HUDEP-2 (cell line): Measurements from ENCODE around the gene ARSG.
"Not testable (repeated sequence)": the region's sequence is repeated elsewhere in the genome, so short reads cannot be mapped to it uniquely, and the experiment has no call there.

Experiments
- DNase-seq, 76 experiments: peaks; one replicate each; lab custom pipeline; 2025; ENCODE audit not compliant: unreplicated experiment in 76 of 76; lab: John Stamatoyannopoulos, UW

ARSG gene

DNA sequence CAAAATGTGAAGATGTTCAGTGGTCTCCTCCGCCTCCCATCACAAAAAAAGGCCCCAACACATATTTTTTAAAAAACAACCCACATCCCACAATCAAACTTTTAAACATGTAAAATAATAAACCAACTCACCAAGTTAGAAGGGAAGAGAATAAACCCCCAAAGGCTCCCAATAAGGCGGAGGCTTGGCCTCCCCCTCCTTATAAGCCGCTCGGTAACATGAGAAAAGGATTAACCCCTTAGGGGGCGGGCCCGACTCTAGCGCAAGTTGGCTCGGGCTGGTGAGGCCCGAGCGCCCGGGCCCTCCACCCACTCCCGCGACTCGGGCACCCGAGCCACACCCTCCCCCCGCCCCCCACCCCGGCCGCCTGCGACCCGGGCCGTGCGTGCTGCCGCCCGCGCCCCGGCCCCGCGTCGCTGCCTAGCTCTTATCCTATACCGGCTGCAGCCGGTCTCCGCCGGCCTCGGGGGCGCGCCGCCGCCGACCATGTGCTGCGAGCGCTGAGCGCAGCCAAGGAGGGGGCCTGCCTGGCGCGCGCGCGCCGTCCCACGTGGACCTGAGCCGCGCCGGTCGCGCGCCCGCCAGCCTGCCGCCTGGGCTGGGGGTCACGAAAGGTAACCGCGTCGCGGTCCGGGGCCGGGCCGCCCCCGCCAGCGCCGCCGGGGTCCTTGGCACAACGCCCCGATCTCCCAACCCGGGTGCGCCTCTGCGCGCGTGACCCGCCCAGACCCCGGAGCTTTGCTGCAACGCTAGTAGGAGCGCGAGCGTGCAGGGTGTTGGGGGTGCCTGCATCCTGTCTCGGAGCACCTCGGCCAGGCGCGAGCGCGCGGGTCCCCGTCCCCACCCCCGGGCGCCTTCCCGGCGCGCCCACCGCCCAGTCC is at the start of gene ARSG, which contains the start of gene SLC16A6:
TSS of gene ARSG (plus strand) at position 541 of the 881 bp plus-strand sequence. CDS start 15,999 bp downstream, outside the sequence.
TSS of gene SLC16A6 (minus strand) at position 173 of the 881 bp plus-strand sequence. CDS start 12,807 bp downstream, outside the sequence.
- DNase-seq = peak in 68 of 76 experiments; percentile 9 to 79 (median 47)

DNA sequence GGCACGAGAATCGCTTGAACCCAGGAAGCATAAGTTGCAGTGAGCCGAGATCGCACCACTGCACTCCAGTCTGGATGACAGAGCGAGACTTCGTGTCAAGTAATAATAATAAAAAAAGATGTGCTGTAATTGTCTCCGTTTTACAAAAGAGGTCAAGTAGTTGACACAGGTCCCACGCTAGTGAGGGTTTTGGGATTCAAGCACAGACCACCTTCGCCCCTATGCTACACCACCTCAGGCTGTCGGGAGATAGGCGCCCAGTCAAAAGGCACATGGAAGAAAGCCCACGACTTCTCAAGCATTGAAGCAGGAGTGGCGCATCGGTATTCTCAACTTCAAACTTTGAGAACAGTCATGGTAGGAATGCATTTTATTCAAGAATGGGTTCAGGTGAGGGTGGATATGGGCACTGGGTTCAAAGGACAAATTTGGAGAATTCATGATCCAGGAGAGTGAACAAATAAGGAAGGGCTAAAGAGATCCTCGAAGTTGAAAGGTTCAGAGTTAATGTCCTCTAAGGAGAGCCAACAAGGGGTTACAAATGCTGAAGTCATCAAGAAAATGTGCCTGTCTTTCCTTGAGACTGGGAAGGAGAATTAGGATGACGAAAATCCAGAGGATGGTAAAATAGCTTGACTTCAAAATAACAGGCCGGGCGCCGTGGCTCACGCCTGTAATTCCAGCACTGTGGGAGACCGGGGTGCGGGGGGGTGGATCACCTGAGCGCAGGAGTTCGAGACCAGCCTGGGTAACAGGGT is 44.8 kb upstream of the ARSG start:
- no peak for DNase-seq

DNA sequence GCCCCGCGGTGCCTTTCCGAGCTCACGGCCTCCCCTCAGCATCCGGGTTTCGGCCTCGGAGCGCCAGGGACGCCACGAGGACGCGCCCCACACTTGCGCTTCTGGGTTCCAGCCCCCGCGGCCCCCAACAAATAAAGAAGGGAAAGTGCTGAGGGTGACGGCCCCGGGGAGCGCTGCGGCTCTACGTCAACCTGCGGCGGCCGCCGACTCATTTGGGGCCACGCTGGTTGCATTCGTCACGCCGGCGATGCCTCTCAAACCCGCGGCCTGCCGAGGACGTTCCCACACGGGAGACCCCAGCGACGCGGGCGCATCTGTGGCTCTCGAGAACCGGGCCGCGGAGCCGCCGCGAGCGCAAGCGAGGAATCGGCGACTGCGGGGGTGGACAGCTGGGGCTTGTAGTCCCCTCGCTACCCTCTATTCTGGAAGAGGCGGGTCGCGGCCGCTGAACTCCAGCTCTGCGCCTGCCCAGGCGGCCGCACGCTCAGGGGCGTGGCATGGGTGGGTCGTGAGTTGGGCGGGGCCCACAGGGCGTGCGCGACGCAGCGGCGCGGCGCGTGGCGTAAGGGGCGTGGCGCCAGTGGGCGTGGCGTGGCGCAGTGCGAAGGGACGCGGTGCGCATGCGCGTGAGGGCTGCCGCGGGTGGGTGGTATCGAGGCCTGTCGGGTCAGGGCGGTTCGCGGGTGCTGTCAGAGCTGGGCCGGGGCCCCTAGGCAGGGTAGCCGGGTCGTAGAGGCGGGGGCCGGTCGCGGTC is 43.7 kb upstream of the ARSG start, which contains the start of gene AMZ2:
TSS of gene AMZ2 (plus strand) at position 599 of the 754 bp plus-strand sequence. CDS start 2,145 bp downstream, outside the sequence.
- DNase-seq = peak in 74 of 76 experiments; percentile 35 to 97 (median 87)

DNA sequence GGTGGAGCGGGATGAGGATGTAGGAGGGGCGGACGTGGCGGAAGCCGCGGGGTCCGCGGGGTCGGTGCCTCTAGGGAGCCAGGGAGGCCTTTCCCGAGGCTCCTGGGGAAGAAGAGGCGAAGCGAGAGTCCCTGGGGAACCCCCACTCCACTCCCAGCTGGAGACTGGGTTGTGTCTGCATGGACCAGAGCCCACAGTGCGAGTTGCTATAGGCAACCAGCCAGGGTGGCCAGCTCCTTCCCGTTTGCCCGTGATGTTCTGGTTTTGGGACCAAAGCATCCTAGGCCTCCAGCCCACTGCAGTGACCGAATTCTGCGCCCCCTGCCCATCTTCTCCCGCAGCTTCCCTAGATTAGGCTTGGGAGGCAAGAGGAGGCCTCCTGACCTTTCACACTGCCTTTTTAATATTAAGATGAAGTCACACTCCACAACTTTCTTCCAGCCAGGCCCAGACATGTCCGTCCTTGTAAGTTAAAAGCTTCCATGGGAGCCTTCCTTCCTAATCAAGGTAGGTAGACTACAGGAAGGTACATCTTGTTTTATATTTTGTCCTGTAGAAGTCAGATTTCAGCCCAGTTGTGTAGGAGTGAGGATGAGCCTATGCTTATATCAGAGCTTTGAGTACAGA is 43.0 kb upstream of the ARSG start:
- DNase-seq = peak in 24 of 76 experiments; percentile 16 to 59 (median 36)

DNA sequence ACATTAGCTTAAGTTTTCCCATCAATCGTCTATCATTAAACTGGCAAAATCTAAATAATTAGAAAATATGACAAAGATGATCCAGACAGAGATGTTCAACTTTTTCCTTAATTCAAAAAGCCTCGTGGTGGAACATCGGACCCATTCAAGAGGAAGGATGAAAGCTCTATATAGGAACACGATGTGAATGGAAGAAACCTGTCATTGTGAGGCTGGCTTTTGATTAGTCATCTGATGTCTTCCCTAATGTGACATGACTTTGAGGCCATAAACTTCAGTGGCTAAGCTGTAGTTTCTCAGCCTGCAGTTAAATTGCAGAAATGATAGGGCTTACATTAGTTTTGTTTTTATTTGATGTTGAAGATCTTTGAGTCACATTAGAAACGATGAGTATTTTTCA is 42.4 kb upstream of the ARSG start:
- DNase-seq = peak in 2 of 76 experiments; percentile 13 to 14

DNA sequence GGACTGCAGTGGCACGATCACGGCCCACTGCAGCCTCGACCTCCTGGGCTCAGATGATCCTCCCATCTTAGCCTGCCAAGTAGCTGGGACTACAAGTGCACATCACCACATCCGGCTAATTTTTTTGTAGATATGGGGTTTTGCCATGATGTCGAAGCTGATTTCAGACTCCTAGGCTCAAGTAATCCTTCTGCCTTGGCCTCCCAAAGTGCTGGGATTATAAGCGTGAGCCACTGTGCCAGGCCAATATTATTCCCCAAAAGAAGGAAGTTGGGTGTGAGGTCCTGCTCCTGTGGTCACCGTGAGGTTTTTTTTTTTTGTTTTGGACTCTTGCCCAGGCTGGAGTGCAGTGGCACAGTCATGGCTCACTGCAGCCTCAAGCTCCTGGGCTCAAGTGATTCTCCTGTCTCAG is 41.9 kb upstream of the ARSG start:
- peak in 31 of 76 experiments; percentile 2 to 74 (median 31) for DNase-seq

DNA sequence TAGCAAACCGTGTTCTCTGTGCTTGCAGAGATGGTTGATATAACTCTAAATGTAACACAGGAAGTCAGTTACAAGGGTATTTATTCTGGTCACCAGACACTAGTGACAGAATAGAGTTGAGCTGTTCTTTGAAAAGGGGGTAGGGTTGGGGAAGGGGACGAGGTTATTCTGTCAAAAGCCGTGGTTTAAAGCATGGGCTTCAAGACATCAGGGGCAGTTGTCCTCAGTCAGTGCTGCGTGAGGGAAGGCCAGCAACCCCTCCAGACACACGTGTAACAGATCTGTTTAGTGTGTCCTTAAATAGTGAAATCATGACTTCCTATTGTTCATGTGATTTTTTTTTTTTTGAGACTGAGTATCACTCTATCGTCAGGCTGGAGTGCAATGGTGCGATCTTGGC is 37.9 kb upstream of the ARSG start:
- not testable (repeated sequence) for DNase-seq

DNA sequence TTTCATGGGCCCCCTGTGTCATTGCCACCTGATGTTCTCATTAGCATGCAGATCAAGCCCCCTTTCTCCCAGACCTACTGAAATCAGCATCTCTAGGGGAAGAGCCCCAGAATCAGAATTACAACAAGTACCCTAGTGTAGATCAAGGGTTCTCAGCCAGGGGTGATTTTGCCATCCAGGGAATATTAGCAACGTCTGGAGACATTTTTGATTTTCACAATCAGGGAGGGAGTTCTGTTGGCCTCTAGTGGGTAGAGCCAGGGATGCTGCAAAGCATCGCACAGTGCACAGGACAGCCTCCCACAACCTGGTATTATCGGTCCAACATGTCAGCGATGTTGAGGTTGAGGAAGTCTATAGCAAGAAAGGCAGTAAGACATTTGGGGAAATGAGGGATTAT is 36.1 kb upstream of the ARSG start:
- no peak for DNase-seq

DNA sequence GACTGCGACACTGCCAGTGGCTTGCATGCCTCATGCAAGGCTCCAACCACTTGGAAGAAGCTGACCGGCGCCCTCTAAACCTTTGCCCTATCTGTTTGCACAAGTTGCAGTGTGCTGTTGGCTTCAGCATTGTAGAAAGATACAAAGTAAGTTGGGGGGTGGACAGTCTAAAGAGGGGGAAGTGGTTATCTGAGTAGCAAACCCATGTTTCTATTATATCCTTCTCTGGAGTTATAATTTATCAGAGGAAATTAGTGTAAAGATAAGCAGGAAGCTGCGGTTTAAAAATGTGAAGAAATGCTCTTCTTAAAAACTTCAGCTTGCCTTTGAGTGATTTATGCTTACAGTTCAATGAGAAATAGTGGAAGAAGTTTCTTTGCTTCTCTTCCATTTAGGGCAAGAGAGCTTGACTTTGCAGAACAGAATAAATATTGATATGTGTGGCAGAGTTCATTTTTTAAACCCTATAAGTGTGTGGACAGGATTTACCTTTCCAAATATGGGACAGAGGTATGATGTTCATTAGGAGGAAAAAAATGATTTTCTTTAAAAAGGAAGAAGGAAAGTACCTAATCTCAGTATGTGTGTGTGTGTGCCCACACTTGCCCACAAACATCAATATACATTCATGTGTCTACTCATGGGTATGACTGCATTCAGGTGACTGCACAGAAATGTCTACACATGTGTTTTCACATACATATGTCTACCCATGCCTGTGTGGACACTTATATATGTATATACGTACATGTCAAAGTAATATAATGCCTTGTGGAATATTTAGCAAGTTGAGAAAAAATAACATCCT is 35.4 kb upstream of the ARSG start:
- DNase-seq = peak in 9 of 76 experiments; percentile 4 to 23 (median 7)

DNA sequence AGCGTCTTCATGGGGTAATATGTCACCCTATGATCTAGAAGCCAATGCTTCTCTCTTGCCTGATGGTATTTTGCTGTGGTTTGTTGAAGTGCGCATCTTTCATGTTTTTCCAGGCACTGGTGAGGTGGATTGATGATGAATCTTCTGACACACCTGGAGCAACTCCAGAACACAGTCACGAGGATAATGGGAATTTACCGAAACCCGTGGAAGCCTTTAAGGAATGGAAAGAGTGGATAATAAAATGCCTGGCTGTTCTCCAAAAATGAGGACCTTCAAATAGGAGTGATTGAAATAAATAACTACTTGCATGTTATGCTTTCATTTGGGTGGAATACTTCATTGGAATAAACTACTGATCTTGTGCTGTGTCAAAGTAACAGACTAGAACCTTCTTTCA is 34.6 kb upstream of the ARSG start:
- DNase-seq = not testable (repeated sequence)

DNA sequence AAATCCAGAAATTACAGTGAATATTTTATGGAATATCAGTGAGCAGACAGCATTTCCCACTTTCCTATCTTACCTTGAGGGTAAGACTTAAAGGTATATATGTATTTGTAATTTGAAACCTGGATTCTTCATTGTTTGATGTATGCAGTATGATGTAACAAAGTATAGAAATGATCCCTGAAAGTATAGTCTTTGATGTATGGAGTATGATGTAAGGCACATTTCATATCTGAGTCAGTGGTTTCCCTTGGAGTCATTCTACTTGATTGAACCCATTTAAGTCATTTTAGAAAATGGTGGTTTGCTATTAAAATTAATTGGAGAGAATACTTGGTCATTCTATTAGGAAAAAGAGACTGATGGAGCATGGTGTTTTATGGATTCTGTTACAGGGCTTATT is 33.4 kb upstream of the ARSG start:
- no peak for DNase-seq

DNA sequence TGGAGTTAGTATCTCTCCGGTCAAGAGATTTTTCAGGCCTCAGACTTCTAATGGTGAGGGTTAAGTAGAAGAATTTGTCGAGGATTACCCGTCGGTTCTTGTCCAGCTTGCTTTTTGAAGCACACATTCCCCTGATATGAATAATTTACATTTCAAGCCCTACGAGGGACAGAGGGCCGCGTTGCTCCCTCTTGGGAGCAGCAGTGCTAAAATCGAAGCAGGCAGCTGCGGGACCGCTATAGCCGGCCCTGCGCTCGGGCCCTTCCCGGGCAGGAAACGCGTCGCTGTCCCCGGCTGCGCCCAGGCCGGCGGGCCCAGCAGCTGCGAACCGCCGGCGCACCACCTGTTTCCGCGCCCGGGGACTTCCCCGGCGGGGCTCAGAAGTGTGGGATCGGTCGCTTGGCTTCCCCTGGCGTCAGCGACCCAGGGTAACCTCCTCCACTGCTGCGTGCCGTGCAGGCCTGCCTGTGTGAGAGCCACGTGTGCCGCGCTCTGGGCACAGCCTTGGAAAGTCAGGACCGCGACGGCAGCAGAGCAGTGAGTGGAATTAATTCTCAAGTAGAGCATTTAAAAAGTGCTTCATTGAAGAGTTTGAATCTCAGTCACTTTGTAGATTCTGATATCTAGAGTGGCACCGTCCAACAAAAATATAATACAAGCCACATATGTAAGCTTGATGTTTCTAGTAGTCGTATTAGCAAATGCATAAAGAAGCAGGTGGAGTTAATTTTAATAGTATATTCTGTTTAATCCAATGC is 32.2 kb upstream of the ARSG start:
- DNase-seq = peak in 43 of 76 experiments; percentile 8 to 62 (median 29)

DNA sequence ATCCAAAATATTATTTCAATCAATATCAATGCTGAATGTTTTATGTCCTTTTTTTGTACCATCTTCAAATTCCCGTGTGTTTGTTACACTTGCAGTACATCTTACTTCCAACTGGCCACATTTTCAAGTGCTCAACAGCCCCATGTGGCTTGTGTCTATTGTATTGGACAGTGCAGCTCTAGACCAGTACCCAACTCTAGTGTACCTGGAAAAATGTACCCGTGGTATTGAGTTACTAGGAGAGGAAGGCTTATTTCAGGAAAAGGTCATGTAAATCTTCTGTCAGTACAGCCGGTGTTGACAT is 31.7 kb upstream of the ARSG start:
- peak in 42 of 76 experiments; percentile 3 to 62 (median 25) for DNase-seq

DNA sequence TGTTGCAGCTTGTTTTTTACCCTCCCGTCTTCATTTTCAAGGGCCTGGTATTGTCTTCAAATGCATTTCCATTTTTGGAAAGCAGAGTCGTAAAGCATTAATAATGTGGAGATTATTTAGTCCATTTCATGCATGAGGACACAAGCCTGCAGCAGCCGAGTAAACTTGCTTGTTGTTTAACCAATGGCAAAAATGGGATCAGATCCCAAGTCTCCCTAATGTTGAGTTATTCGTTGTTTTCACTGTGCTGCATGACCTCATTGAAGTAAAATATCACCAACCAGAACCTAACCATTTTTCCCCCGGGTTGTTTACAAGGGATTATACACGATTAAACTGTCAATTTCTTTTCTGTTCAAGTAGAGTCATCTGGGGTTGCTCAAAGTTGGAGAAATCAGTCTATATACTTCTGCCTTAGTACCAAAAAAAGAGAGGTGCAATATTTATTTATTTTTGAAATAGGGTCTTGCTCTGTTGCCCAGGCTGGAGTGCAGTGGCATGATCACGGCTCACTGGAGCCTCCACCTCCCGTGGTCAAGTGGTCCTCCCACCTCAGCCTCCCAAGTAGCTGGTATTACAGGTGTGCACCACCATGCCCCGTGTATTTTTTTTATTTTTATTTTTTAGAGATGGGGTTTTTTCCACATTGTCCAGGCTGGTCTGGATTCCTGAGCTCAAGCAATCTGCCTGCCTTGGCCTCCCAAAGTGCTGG is 31.1 kb upstream of the ARSG start:
- DNase-seq = peak in 2 of 76 experiments; percentile 3 to 22

DNA sequence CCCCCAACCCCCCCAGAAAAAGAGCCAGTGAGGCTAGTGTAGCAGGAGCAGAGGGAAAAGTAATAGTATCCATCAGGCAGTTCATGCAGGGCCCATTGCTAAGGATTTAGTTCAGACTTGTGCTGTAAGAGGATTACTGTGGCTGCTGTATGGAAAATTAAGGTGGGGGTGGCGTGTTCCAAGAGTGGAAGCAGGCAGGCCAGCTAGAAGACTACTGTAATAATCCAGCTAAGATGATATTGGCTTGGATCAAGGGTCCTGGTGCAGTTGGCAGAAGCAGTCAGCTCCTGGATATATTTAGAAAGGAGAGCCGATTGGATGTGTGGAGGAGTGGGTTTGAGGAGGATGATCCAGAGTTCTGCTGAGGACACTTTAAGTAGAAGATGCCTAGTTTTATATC is 28.8 kb upstream of the ARSG start:
- not testable (repeated sequence) for DNase-seq

DNA sequence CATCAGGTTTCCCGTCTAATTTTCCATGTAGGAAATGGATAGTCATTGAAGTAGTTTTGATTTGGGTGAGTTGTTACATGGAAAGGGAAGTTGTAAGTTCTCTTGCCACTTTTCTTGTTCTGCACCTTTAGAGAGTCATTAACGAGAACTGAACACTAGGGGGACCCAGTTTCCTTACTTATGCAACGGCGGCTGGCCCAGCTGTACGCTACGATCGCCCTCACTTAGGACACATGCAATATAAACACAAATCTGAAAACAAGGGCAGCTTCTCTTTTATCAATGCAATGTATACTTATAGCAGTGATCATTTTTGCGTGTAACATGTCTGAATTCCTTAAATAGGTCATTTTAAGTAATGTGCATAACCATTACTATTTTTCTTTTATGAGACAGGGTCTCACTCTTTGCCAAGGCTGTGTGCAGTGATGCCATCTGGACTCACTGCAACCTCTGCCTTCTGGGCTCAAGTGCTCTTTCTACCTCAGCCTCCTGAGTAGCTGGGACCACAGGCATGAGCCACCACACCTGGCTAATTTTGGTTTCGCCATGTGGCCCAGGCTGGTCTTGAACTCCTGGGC is 28.1 kb upstream of the ARSG start:
- peak in 34 of 76 experiments; percentile 1 to 77 (median 52) for DNase-seq

DNA sequence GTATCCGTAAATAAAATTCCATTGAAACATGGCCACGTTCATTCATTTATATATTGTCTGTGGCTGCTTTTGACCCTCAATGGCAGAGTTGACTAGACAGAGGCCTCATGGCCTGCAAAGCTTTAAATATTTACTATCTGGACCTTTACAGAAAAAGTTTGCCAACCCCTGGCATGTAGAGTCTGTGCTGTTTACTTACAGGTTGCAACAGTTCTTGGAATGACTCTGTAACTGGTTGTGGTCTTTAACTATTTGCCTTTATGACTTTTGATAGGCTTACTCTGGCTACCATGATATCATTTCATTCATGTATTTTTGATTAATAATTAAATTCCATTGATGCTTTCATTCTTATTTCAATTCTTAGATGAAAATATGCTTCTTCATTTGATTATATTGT is 25.5 kb upstream of the ARSG start:
- DNase-seq = not testable (repeated sequence)

DNA sequence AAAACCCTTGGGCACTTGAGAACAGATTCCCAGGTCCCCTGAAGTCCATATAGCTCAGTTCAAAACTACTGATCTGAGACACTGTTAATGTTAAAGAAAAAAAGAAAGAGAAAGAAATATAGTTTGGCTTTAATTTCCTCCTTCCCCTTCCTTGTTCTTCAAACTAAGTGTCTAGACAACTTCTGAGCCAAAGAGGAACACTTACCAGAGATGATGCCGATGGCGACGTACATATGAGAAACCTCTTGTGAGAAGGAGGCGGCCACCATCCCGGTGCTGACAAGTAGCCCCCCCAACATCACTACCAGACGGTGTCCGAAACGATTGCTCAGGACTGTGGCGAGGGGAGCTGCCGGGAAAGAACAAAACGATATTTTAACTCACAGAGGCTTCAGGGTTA is 17.6 kb upstream of the ARSG start:
- no peak for DNase-seq
